Ovary (tissue), 3 donors: ENCODE measurements around the gene NELL1.

Experiments used
- CTCF ChIP-seq, 3 donors: fragments of 450-650 bp in 2 of 3; fragments of 200-600 bp in 1 of 3; IDR thresholded peaks; one replicate each; pipeline versions ENCODE4 v1.5.1 to v1.8.0; 2016 to 2022; ENCODE audit warnings: antibody characterized with exemption in 3 of 3, mild to moderate bottlenecking in 1 of 3
- EP300 ChIP-seq: sonication (generic); formaldehyde crosslinking; IDR thresholded peaks from one replicate; pipeline ENCODE4 v1.6.1; 2017; ENCODE audit warnings: antibody characterized with exemption
- POLR2A ChIP-seq: fragments of 450-650 bp; IDR thresholded peaks from one replicate; pipeline ENCODE4 v1.6.1; 2017; ENCODE audit warnings: antibody characterized with exemption, mild to moderate bottlenecking, moderate library complexity
- donor health status: DM: no; HTN: no; CAD: no.

- TF ChIP-seq CTCF (IDR thresholded peaks at IDR 0.05): no peak
- no peak for TF ChIP-seq POLR2A
- no peak for TF ChIP-seq EP300
Observed at GRCh38 chr11:21229224-21229623, 559.8 kb downstream of the NELL1 start.
